GM18526 (cell line): ENCODE data around the gene SMIM11.
"Not testable (repeated sequence)": the region's sequence is repeated elsewhere in the genome, so short reads cannot be mapped to it uniquely, and the experiment has no call there.

Experiments
- POLR2A ChIP-seq: IDR thresholded peaks from 3 replicates; pipeline ENCODE4 v1.6.1; 2011; ENCODE audit not compliant: insufficient read length; ENCODE audit errors: extremely low read depth

The SMIM11 gene, protein sequence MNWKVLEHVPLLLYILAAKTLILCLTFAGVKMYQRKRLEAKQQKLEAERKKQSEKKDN

DNA sequence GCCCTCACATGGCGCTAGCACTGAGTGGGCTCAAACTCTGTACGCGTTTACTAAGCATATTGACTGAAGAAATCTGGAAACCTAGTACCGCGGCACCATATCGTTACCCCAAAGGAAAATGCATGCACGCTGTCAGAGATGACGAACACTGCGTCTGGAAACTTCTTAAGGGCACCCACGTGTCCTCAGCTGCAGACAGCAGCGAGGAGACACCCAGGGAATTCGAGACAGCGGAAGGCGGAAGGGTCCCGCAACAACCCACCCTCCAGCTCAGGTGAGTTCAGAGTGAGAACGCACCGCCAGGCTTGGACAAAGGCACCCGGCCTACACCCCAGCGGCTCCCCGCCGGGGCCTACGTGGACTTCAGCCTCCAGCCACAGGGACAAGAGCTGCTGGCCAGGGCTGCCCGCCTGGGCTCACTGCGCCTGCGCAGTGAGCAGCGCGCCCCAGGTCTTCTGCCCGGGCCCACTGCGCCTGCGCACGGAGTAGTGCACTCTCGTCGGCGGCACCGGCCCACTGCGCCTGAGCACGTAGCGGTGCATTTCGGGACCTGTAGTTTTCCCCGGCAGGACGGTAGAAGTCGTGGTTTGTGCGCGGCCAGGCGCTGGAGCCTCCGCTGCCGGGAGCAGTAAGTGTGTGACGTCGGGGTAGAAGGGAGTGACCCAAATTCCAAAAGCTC lies at the start of gene SMIM11:
SMIM11 (plus strand) TSS at position 568 of the 679 bp plus-strand sequence. CDS start 3,998 bp downstream, outside the sequence.
- not testable (repeated sequence) for TF ChIP-seq POLR2A

DNA sequence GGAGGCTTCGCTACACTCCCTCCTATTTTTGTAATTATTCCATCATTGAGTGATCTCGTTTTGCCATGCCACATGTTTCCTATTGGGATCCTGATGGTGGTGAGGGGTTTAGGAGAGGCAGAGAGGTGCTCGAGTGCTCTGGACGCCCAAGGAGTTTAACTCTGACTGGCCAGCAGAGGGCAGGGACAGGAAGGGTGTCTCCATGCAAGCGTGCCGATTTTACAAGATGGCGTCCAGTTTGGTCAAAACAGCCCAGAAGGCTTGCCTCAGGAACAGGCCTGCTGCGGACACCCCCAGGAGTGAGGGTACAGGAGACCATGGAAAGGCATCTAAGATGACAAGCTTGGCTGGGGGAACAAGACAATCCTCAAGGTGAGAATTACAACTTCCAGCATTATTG lies 45.3 kb upstream of the SMIM11 start:
- no peak for TF ChIP-seq POLR2A

DNA sequence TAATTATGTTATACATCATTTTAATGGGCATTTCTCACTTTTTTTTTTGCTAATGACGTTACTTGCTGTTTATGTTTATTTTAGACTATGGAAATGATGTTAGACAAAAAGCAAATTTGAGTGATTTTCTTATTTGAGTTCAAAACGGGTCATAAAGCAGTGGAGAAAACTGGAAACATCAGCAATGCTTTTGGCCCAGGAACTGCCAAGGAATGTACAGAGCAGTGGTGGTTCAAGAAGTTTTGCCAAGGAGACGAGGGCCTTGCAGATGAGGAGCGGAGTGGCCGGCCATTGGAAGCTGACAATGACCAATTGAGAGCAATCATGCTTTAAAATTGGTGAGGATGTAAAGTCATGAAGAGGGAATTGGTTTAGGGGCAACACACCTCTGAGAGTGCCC lies 43.6 kb upstream of the SMIM11 start:
- TF ChIP-seq POLR2A = no peak

DNA sequence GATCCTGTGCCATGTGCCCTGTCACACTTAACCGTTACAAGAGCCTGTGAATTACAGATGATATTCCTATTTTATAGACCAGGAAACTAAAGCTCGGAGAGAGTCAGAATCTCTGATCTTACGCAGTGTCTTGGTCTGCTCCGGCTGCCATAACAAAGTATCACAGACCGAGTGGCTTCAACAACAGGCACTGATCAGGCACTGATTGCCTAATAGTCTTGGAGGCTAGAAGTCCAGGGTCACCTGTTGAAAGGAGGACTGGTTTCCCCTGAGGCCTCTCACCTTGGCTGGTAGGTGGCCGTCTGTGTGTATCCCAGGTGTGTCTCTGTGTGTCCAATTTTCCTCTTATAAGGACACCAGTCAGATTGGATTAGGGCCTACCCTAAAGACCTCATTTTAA lies 43.0 kb upstream of the SMIM11 start:
- TF ChIP-seq POLR2A = no peak

DNA sequence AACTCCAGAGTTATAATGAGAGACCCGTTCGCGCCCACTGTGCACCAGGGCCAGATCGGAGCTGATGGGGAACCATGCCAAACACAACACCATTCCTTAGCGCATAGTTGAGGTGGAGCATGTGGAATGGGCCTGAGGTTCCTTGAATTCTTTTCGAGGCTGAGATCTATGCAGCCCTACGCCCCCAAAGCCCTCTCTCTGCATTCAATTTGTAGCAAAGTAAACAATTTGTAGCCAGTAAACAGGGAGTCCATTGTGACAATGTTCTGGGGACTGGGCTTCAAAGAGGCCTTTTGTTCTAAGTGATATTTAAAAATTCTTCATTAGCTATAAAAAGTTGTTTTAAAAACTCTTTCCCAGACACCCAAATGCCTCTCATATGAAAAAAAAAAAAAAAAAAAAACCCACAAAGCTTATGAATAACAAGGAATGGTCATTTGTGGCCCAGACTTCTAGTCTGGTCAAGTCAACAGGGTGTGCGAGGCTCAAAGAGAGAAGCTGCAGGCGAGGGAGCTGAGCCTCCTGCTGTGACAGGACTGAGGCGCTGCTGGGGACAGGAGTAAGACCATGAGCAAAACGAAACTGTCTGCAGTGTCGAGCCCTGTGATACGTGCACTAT lies 42.1 kb upstream of the SMIM11 start:
- TF ChIP-seq POLR2A = no peak

DNA sequence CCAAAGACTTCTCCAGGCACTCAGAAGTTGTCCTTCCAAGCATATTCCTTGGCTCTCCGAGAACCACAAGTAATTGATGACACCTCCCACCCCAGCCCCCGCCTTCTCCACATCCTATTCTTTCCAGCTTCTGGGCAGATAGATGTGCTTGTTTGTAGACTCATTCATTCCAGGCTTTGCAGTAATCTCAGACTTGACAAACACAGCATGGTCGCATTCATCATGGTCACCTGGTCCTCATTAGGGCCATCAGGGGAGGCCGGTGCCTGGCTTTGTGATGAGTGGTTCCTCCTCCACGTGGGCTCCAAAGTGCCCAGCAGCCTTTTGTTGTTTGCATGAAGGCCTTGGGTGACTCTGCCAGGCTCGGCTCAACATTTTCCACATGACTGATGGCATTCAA lies 40.0 kb upstream of the SMIM11 start:
- TF ChIP-seq POLR2A = no peak

DNA sequence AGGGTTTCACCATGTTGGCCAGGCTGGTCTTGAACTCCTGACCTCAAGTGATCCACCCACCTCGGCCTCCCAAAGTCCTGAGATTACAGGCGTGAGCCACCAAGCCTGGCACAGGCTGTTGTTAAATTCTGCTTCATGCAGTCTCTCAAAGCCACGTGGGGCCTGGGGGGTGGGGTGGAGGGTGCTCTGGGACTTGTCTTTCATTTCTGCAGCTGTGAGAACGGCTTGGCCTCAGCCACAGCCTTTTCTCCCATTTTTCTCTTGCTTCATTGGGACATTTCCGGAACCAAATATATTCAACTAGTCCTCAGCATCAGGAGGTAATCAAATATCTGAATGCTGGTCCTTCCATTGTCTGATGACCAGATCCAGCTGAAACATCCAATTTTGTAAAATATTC lies 39.1 kb upstream of the SMIM11 start:
- no peak for TF ChIP-seq POLR2A

DNA sequence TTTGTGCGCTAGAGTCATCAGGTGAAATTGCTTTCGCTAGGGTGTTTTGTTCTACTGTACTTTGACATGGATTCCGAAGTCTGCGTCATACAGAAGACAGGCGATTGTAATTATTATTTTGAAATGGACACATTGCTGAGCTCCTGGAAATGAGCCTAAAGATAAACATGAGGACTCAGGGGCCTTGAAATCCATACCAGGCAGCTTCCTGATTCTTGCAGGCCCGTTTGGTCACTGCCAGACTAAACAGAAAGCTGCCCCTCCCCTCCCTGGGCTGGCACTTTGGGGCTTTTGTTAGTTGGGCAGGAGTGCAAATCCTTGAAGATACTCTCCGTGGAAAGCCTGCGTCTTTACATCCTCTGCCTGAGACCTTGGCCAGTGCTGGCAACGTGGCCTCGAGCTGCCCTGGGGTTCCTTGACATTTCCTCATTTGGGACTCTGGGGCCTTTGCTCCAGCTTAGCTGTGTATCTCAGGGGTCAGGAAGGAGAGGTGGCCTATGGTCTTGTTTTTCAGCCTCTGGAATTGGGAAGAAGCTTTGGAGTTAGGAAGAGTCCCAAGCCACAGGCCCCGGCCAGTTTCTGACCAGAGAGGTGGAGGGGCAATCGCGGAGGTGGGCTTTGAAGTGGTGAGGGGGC lies 38.4 kb upstream of the SMIM11 start:
- no peak for TF ChIP-seq POLR2A

DNA sequence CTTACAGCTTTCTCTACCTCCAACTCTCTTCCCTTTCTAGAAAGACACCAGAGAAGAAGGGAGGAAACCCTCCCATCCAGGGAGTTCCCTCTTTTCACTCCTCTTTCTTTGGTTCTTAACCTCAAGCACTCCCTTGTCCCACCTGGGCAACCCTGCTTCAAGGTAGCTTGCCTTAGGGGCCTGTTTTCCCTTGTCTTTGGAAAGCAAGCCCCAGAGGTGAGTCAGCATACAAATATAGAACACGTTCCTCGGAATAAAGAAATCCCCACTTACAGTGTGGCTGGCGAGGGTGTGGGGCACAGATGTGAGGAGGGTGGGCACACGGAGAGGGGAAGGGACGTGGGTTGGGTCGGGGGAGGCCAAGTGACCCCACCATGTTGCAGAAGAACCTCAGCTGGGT lies 37.6 kb upstream of the SMIM11 start:
- no peak for TF ChIP-seq POLR2A

DNA sequence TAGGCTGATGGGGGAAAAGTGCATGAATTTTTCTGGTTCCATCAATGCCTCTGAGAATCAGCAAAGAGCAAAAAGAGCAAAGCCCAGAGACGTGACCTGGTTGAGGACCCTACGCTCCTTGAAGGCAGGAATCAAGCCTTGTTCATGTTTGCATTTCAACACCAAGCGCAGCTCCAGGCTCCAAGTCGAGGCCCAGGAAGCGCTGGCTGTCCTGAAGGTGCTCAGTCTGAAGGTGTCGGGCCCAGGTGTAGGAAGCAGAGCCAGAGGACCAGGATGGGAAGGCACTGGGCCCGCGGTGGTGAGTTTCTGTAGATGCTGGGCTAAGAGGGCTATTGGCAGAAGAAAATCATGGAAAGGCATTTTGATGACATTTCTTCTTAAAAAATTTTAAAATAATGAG lies 37.1 kb upstream of the SMIM11 start:
- no peak for TF ChIP-seq POLR2A

DNA sequence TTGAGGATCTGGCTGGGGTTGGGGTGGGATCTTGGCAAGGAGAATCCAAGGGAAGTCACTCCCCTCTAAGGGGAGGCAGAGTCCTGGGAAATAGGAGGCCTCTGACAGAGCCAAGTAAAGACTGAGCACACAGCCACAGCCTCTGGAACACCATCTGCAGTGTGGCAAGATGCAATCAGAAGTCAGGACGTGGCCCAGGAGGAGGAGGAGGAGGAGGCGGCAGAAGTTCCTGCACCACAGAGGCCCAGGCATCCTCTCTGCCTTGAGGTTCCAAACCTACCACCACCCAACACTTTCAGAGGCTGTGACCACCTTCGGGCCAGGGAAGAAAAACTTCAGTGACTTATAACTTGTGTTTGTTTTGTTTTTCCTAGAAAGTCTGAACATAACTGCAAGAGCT lies 35.2 kb upstream of the SMIM11 start:
- TF ChIP-seq POLR2A = no peak

DNA sequence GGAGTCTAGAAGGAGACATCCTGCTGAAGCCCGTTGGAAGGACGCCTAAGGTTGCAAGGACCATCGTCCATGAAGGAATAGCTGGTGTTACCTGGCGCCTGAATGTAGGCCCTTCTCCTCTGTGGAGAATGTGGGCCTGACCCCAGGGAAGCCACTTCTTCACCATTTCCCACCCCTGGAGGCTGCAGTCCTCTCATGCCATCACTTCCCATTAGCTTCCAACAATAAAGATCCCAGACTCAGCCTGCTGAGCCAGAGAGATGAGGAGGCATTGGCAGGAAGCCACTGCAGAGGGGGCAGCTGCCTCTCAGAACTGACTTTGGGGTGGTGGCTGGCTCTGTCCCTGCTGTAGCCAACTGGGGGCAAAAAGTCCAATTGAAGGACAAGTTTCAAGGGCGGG lies 32.8 kb upstream of the SMIM11 start:
- no peak for TF ChIP-seq POLR2A

DNA sequence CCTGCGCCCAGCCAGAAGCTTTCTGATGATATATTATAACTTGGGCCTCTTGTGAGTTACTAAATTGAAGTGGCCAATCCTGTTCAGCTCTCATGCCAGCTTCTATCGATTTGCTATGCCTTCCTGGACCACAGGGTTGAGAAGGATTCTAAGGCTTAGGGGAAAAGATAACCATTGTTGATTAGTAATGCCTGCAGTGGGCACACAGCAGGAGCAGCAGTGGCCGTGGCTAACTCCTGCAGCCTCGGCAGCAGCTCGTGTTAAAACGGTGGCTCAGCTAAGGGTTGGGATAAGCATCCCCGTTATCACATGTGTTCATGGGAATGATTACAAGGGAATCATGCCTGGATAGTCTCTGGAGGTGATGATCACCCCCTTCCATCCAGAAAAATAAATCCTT lies 32.0 kb upstream of the SMIM11 start:
- no peak for TF ChIP-seq POLR2A

DNA sequence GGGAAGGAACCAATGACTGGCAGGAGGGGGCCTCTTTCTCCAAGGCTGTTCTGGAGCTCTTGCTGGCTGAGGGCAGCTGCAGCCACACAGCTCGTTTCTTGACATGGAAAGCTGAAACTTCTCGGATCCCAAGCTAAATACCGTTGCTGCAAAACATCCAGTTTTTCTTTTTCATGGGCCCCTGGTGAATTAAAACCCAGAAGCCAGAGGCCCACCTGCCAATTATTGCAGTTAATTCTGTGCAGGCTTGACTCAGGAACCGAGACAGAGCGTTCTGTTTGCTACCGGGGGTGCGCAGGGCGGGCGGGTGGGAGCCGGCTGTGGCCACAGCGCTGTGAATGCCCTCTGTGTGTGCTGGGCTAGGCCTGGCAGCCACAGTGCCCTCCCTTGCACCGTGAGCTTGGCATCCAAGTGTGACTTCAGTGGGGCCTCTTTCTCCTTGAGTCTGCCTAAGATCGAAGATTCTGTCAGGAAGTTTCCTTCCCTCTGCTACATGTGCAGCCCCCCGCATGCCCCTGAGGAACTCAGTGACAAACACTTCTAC lies 31.4 kb upstream of the SMIM11 start:
- TF ChIP-seq POLR2A = no peak

DNA sequence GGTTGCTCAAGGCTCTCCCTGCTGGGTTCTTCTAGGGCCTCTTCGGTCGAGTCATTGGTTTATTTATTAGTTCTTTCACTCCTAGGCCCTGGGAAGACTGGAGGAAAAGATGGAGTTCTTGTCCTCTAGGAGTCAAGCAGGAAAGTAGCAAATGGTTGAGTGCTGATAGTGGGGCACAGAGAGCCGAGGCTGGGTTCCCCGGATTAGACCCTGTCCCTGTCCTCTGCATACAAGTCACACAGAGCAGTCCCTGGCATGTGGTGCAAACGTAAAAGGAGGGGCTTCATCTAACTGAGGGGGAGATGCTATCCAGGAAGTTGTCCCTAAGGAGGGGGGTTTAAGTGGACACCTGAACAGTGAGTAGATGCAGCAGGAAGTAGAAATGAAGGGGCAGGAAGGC lies 30.7 kb upstream of the SMIM11 start:
- no peak for TF ChIP-seq POLR2A
